HEK293 (cell line): Measurements from ENCODE around the gene KDM4B.

ENCODE experiments used
- CTCF ChIA-PET: fragments of 350-600 bp; formaldehyde crosslinking; extraction: SDS; loops from one replicate; lab custom pipeline; 2021; ENCODE audit warnings: antibody characterized with exemption; lab: Yijun Ruan, JAX
- POLR2A ChIA-PET: fragments of 300-600 bp; formaldehyde crosslinking; extraction: SDS; loops from one replicate; lab custom pipeline; 2020; ENCODE audit warnings: antibody characterized with exemption, inconsistent platforms; lab: Yijun Ruan, JAX
- H3K27ac ChIP-seq: fragments of 200-500 bp; sonication (Bioruptor generic); 2 replicates; pipeline ENCODE4 v1.5.1; 2014; ENCODE audit warnings: low read depth, low read length, control low read depth, inconsistent platforms; ENCODE audit errors: extremely low read depth
- H3K36me3 ChIP-seq, 2 experiments: fragments of 200-500 bp in 1 of 2; sonication (Bioruptor generic) in 1 of 2; 1 replicate in 1 of 2; 2 replicates in 1 of 2; pipeline ENCODE4 v1.5.1; 2014 to 2017; ENCODE audit warnings: inconsistent platforms in 2 of 2, low read length in 2 of 2; ENCODE audit not compliant: control insufficient read depth in 2 of 2, insufficient read depth in 1 of 2
- H3K4me1 ChIP-seq: fragments of 200-500 bp; sonication (Bioruptor generic); 2 replicates; pipeline ENCODE4 v1.5.1; 2014; ENCODE audit warnings: mild to moderate bottlenecking, low read length, inconsistent platforms; ENCODE audit not compliant: control insufficient read depth, insufficient read depth
- H3K4me3 ChIP-seq: 2 replicates; pipeline ENCODE4 v1.5.1; 2011; ENCODE audit warnings: low read depth, mild to moderate bottlenecking, control low read depth, low read length, moderate library complexity
- H3K9me3 ChIP-seq: fragments of 200-500 bp; sonication (Bioruptor generic); 2 replicates; pipeline ENCODE4 v1.5.1; 2014; ENCODE audit warnings: low read depth, low read length, inconsistent platforms; ENCODE audit not compliant: control insufficient read depth, insufficient read depth
- KLF1 ChIP-seq: fragments of 450-650 bp; formaldehyde crosslinking; IDR thresholded peaks from 2 replicates; pipeline ENCODE4 v1.5.1; 2016; ENCODE audit warnings: missing biosample characterization, missing genetic modification characterization
- KLF8 ChIP-seq: fragments of 450-650 bp; formaldehyde crosslinking; IDR thresholded peaks from 2 replicates; pipeline ENCODE4 v1.5.1; 2016; ENCODE audit warnings: missing biosample characterization, missing genetic modification characterization
- OVOL3 ChIP-seq: fragments of 450-650 bp; formaldehyde crosslinking; IDR thresholded peaks from 2 replicates; pipeline ENCODE4 v1.5.1; 2016; ENCODE audit warnings: missing biosample characterization, missing genetic modification characterization
- PBX3 ChIP-seq: sonication (generic); formaldehyde crosslinking; IDR thresholded peaks from 2 replicates; pipeline ENCODE4 v1.8.1; 2022; ENCODE audit warnings: mild to moderate bottlenecking, moderate library complexity, missing genetic modification reagents
- RBAK ChIP-seq: fragments of 450-650 bp; formaldehyde crosslinking; IDR thresholded peaks from 2 replicates; pipeline ENCODE4 v1.5.1; 2016; ENCODE audit warnings: missing biosample characterization, missing genetic modification characterization
- SALL2 ChIP-seq: fragments of 450-650 bp; formaldehyde crosslinking; IDR thresholded peaks from 2 replicates; pipeline ENCODE4 v1.5.0; 2017; ENCODE audit warnings: missing biosample characterization, mild to moderate bottlenecking, missing genetic modification characterization, borderline replicate concordance
- WT1 ChIP-seq: fragments of 450-650 bp; formaldehyde crosslinking; IDR thresholded peaks from 2 replicates; pipeline ENCODE4 v1.5.1; 2016; ENCODE audit warnings: missing biosample characterization, missing genetic modification characterization
- ZBTB11 ChIP-seq: fragments of 450-650 bp; formaldehyde crosslinking; conservative IDR thresholded peaks from 2 replicates; pipeline ENCODE4 v1.5.1; 2016; ENCODE audit warnings: low read depth, missing biosample characterization, missing genetic modification characterization
- ZBTB6 ChIP-seq: fragments of 450-650 bp; formaldehyde crosslinking; IDR thresholded peaks from 2 replicates; pipeline ENCODE4 v1.5.1; 2017; ENCODE audit warnings: missing biosample characterization, missing genetic modification characterization
- ZNF112 ChIP-seq: fragments of 450-650 bp; formaldehyde crosslinking; IDR thresholded peaks from 2 replicates; pipeline ENCODE4 v1.5.0; 2017; ENCODE audit warnings: missing biosample characterization, missing genetic modification characterization
- ZNF146 ChIP-seq: fragments of 450-650 bp; formaldehyde crosslinking; IDR thresholded peaks from 2 replicates; pipeline ENCODE4 v1.5.1; 2016; ENCODE audit warnings: missing biosample characterization, missing genetic modification characterization
- ZNF157 ChIP-seq: fragments of 450-650 bp; formaldehyde crosslinking; IDR thresholded peaks from 2 replicates; pipeline ENCODE4 v1.5.1; 2016; ENCODE audit warnings: missing biosample characterization, missing genetic modification characterization
- ZNF2 ChIP-seq: fragments of 450-650 bp; formaldehyde crosslinking; IDR thresholded peaks from 2 replicates; pipeline ENCODE4 v1.5.1; 2016; ENCODE audit warnings: missing biosample characterization, missing genetic modification characterization
- ZNF24 ChIP-seq: fragments of 450-650 bp; formaldehyde crosslinking; IDR thresholded peaks from 2 replicates; pipeline ENCODE4 v1.5.1; 2016; ENCODE audit warnings: missing biosample characterization, missing genetic modification characterization
- ZNF274 ChIP-seq, 2 experiments: fragments of 200-500 bp in 1 of 2; fragments of 450-650 bp in 1 of 2; sonication (Bioruptor generic) in 1 of 2; formaldehyde crosslinking in 1 of 2; IDR thresholded peaks; 2 replicates each; pipeline versions ENCODE4 v1.5.1 to v1.6.1; 2014 to 2016; ENCODE audit warnings: borderline replicate concordance in 1 of 2, inconsistent platforms in 1 of 2, low read length in 1 of 2, missing biosample characterization in 1 of 2, missing genetic modification characterization in 1 of 2
- ZNF302 ChIP-seq: fragments of 450-650 bp; formaldehyde crosslinking; IDR thresholded peaks from 2 replicates; pipeline ENCODE4 v1.5.1; 2016; ENCODE audit warnings: missing biosample characterization, missing genetic modification characterization, low read depth
- ZNF311 ChIP-seq: fragments of 450-650 bp; formaldehyde crosslinking; IDR thresholded peaks from 2 replicates; pipeline ENCODE4 v1.5.1; 2017; ENCODE audit warnings: missing biosample characterization, missing genetic modification characterization, borderline replicate concordance
- ZNF354C ChIP-seq: fragments of 450-650 bp; formaldehyde crosslinking; IDR thresholded peaks from 2 replicates; pipeline ENCODE4 v1.5.1; 2016; ENCODE audit warnings: missing biosample characterization, missing genetic modification characterization, low read depth, borderline replicate concordance
- ZNF362 ChIP-seq: fragments of 450-650 bp; formaldehyde crosslinking; IDR thresholded peaks from 2 replicates; pipeline ENCODE4 v1.5.1; 2016; ENCODE audit warnings: missing biosample characterization, missing genetic modification characterization
- ZNF585B ChIP-seq: fragments of 450-650 bp; formaldehyde crosslinking; IDR thresholded peaks from 2 replicates; pipeline ENCODE4 v1.5.1; 2016; ENCODE audit warnings: missing biosample characterization, missing genetic modification characterization
- ZNF677 ChIP-seq: fragments of 450-650 bp; IDR thresholded peaks from 2 replicates; pipeline ENCODE4 v1.5.0; 2018; ENCODE audit warnings: missing biosample characterization, mild to moderate bottlenecking, missing genetic modification characterization, moderate library complexity
- ZNF792 ChIP-seq: fragments of 450-650 bp; formaldehyde crosslinking; IDR thresholded peaks from 2 replicates; pipeline ENCODE4 v1.5.1; 2016; ENCODE audit warnings: missing biosample characterization, missing genetic modification characterization
- ZSCAN16 ChIP-seq: fragments of 450-650 bp; formaldehyde crosslinking; IDR thresholded peaks from 2 replicates; pipeline ENCODE4 v1.5.1; 2016; ENCODE audit warnings: missing biosample characterization, missing genetic modification characterization
- ZSCAN5A ChIP-seq: fragments of 450-650 bp; formaldehyde crosslinking; IDR thresholded peaks from 2 replicates; pipeline ENCODE4 v1.5.1; 2016; ENCODE audit warnings: missing biosample characterization, missing genetic modification characterization

The KDM4B gene

GRCh38 chr19:5083547-5083965 is 114.6 kb downstream of the KDM4B start:
- POLR2A ChIA-PET: no interaction called here

GRCh38 chr19:5085566-5085965 is 116.7 kb downstream of the KDM4B start:
- Histone ChIP-seq H3K9me3 (no peaks in the 10 kb centered on the region), H3K36me3 (peaks cover 0 to 42% of the 10 kb centered on the region in 2 experiments; a peak in 1 of 3 replicates), H3K4me3 (no peak overlapping the region), H3K27ac (no peak overlapping the region), H3K4me1 (no peaks in the 10 kb centered on the region)
- CTCF ChIA-PET: no interaction called here
- no peak for TF ChIP-seq ZNF585B
- no peak for TF ChIP-seq WT1 (tag by site-specific recombination)
- no peak for TF ChIP-seq ZNF311 (tag by site-specific recombination)
- POLR2A ChIA-PET: no interaction called here

More at GRCh38 chr19:5083547-5083965, 114.6 kb downstream of the KDM4B start:
- no peak overlapping the region for H3K4me3 ChIP-seq
- CTCF ChIA-PET: no interaction called here
- no peak overlapping the region for H3K27ac ChIP-seq
- H3K36me3 ChIP-seq: peaks cover 0 to 52% of the 10 kb centered on the region in 2 experiments; a peak in 2 of 3 replicates
- no peaks in the 10 kb centered on the region for H3K9me3 ChIP-seq
- TF ChIP-seq ZNF354C (tag by site-specific recombination): no peak
- TF ChIP-seq ZNF792 (tag by site-specific recombination): no peak
- TF ChIP-seq PBX3 (CRISPR knock-in tag): no peak
- TF ChIP-seq SALL2 (tag by site-specific recombination): no peak
- no peak for TF ChIP-seq ZNF112 (tag by site-specific recombination)
- no peak for TF ChIP-seq ZSCAN5A
- no peak for TF ChIP-seq ZNF157 (tag by site-specific recombination)
- TF ChIP-seq ZSCAN16: no peak
- no peak for TF ChIP-seq KLF1 (tag by site-specific recombination)
- no peak for TF ChIP-seq ZNF274 (IDR thresholded peaks at IDR 0.05; ENCODE audit: low read length)
- TF ChIP-seq ZNF274 (tag by site-specific recombination; IDR thresholded peaks at IDR 0.05; ENCODE audit: borderline replicate concordance): no peak
- no peaks in the 10 kb centered on the region for H3K4me1 ChIP-seq

GRCh38 chr19:5086230-5086629 is 117.3 kb downstream of the KDM4B start:
- ChIA-PET CTCF (interaction anchor here (0.8 kb wide), 1 partner anchor 52 kb away, joined by 3 read pairs; no protein-coding TSS in a partner anchor), POLR2A (no interaction called here)
- H3K9me3 ChIP-seq: no peaks in the 10 kb centered on the region
- no peak overlapping the region for H3K4me3 ChIP-seq
- H3K4me1 ChIP-seq: no peaks in the 10 kb centered on the region
- H3K36me3 ChIP-seq: peaks cover 0 to 38% of the 10 kb centered on the region in 2 experiments; a peak in 1 of 3 replicates
- no peak overlapping the region for H3K27ac ChIP-seq
- no peak for TF ChIP-seq ZSCAN16
- no peak for TF ChIP-seq ZNF146 (tag by site-specific recombination)
- no peak for TF ChIP-seq ZNF677
- TF ChIP-seq RBAK (tag by site-specific recombination): no peak
- TF ChIP-seq ZNF24: no peak
- no peak for TF ChIP-seq ZNF302 (tag by site-specific recombination)
- no peak for TF ChIP-seq SALL2 (tag by site-specific recombination)
- no peak for TF ChIP-seq ZBTB11
- TF ChIP-seq ZNF362 (tag by site-specific recombination): no peak
- no peak for TF ChIP-seq KLF8 (tag by site-specific recombination)
- no peak for TF ChIP-seq OVOL3 (tag by site-specific recombination)
- no peak for TF ChIP-seq ZBTB6 (tag by site-specific recombination)
- no peak for TF ChIP-seq ZNF2 (tag by site-specific recombination)
